GM10248 (cell line): ENCODE measurements around the gene LMO7.

Experiments used
- CTCF ChIA-PET: fragments of 300-600 bp; sonication (Branson Sonifier 250); formaldehyde crosslinking; extraction: SDS; loops from one replicate; lab custom pipeline; 2021; ENCODE audit warnings: antibody characterized with exemption; lab: Yijun Ruan, JAX
- POLR2A ChIA-PET: fragments of 350-650 bp; sonication (Branson Sonifier 250); formaldehyde crosslinking; extraction: SDS; loops from one replicate; lab custom pipeline; 2020; ENCODE audit warnings: antibody characterized with exemption; lab: Yijun Ruan, JAX
- DNase-seq: peaks from one replicate; pipeline ENCODE4 v3.0.0; 2012; ENCODE audit errors: extremely low spot score
- TF ChIP-seq, protein P1 (sequence below): IDR thresholded peaks from 2 replicates; pipeline ENCODE4 v1.5.1; 2012; ENCODE audit warnings: mild to moderate bottlenecking, low read depth; ENCODE audit errors: extremely low read depth, missing control alignments, control extremely low read depth

Gene LMO7

DNA sequence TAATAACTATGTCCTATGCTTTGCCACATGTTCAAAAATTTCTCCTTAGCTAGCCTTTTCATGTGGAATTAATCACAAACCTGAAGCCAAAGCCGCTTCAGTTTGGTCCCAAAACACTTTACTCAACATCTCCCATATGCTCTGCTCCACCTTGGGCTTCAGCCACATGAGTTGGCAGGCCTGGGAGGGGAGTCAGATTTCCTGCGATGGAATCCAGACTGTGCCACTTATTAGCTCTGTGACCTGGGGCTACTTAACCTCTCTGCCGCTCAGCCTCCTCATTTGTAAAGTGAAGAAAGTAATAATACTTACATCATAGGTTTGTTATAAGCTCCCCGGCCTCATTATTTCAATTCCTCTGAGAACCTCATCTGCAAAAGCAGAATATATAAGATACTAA is 272.0 kb downstream of the LMO7 start:
- TF ChIP-seq, protein P1, sequence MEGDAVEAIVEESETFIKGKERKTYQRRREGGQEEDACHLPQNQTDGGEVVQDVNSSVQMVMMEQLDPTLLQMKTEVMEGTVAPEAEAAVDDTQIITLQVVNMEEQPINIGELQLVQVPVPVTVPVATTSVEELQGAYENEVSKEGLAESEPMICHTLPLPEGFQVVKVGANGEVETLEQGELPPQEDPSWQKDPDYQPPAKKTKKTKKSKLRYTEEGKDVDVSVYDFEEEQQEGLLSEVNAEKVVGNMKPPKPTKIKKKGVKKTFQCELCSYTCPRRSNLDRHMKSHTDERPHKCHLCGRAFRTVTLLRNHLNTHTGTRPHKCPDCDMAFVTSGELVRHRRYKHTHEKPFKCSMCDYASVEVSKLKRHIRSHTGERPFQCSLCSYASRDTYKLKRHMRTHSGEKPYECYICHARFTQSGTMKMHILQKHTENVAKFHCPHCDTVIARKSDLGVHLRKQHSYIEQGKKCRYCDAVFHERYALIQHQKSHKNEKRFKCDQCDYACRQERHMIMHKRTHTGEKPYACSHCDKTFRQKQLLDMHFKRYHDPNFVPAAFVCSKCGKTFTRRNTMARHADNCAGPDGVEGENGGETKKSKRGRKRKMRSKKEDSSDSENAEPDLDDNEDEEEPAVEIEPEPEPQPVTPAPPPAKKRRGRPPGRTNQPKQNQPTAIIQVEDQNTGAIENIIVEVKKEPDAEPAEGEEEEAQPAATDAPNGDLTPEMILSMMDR = no peak
- POLR2A ChIA-PET = no interaction called here
- CTCF ChIA-PET = interaction anchor here (1.0 to 1.9 kb wide), 6 partner anchors 12 to 37 kb away, joined by 3 to 7 read pairs (median 4); no protein-coding TSS in a partner anchor
- no peak for DNase-seq
